Type B pancreatic cell (in vitro differentiated cells): ENCODE measurements around the gene BNC2. TPM values are rescaled to one million over a fixed set of nuclear protein-coding genes. Genes with fewer than 3 reads are reported as not detected.

ENCODE experiments used
- DNase-seq: peaks from one replicate; pipeline ENCODE4 v3.0.0; 2021; ENCODE audit warnings: mixed read lengths; ENCODE audit not compliant: unreplicated experiment; ENCODE audit errors: extremely low spot score
- H3K27ac Mint-ChIP-seq: 2 replicates; pipeline ENCODE4 v1.8.0; 2021; ENCODE audit warnings: mild to moderate bottlenecking, mixed read lengths
- H3K27me3 Mint-ChIP-seq: 2 replicates; pipeline ENCODE4 v1.8.0; 2021; ENCODE audit warnings: mixed read lengths
- H3K36me3 Mint-ChIP-seq: 2 replicates; pipeline ENCODE4 v1.8.0; 2021; ENCODE audit warnings: mixed read lengths
- H3K4me1 Mint-ChIP-seq: one replicate; pipeline ENCODE4 v1.8.0; 2021; ENCODE audit warnings: mixed read lengths; ENCODE audit not compliant: unreplicated experiment
- H3K4me3 Mint-ChIP-seq: 2 replicates; pipeline ENCODE4 v1.8.0; 2021; ENCODE audit warnings: mild to moderate bottlenecking, mixed read lengths
- H3K9me3 Mint-ChIP-seq: 2 replicates; pipeline ENCODE4 v1.8.0; 2021; ENCODE audit warnings: mixed read lengths
- CTCF ChIP-seq: fragments of 200-600 bp; sonication (generic); conservative IDR thresholded peaks from 2 replicates; pipeline ENCODE4 v1.5.0; 2021; ENCODE audit warnings: antibody characterized with exemption, mild to moderate bottlenecking
- total RNA-seq: library from RNA; stranded (reverse); gene quantifications from 2 replicates; pipeline ENCODE4 v1.2.1, GENCODE V29; 2021; ENCODE audit warnings: low replicate concordance

Gene BNC2
- total RNA-seq, 1 donor from 2014 or later, result 80.9 TPM

- DNase-seq, result no peak
- peak overlapping the region; percentile 52 for H3K4me3 Mint-ChIP-seq
- TF ChIP-seq CTCF, result no peak
- peaks cover 6% of the 10 kb centered on the region for H3K27me3 Mint-ChIP-seq
- no peaks in the 10 kb centered on the region for H3K36me3 Mint-ChIP-seq
- peak overlapping the region; percentile 82 for H3K27ac Mint-ChIP-seq
- H3K9me3 Mint-ChIP-seq, result peaks cover 9% of the 10 kb centered on the region
- H3K4me1 Mint-ChIP-seq, result peaks cover 28% of the 10 kb centered on the region
Observed at GRCh38 chr9:16521868-16522411, 348.5 kb downstream of the BNC2 start.

GRCh38 chr9:16519001-16519400 lies 351.5 kb downstream of the BNC2 start:
- TF ChIP-seq CTCF, result no peak
- DNase-seq, result no peak
- H3K9me3 Mint-ChIP-seq, result peaks cover 9% of the 10 kb centered on the region
- H3K27me3 Mint-ChIP-seq, result peaks cover 6% of the 10 kb centered on the region
- H3K4me3 Mint-ChIP-seq, result no peak overlapping the region
- no peaks in the 10 kb centered on the region for H3K36me3 Mint-ChIP-seq
- H3K4me1 Mint-ChIP-seq, result peaks cover 45% of the 10 kb centered on the region
- no peak overlapping the region for H3K27ac Mint-ChIP-seq

- Mint-ChIP-seq H3K27ac (no peak overlapping the region), H3K27me3 (peaks cover 2% of the 10 kb centered on the region), H3K4me1 (peaks cover 36% of the 10 kb centered on the region), H3K36me3 (no peaks in the 10 kb centered on the region), H3K4me3 (no peak overlapping the region), H3K9me3 (no peaks in the 10 kb centered on the region)
- TF ChIP-seq CTCF, result no peak
- DNase-seq, result no peak
Observed at GRCh38 chr9:16516891-16517290, 353.6 kb downstream of the BNC2 start.

GRCh38 chr9:16515879-16516301 lies 354.6 kb downstream of the BNC2 start:
- Mint-ChIP-seq H3K36me3 (no peaks in the 10 kb centered on the region), H3K27me3 (no peaks in the 10 kb centered on the region), H3K27ac (peak overlapping the region; percentile 71), H3K4me1 (peaks cover 30% of the 10 kb centered on the region), H3K4me3 (peak overlapping the region; percentile 60), H3K9me3 (no peaks in the 10 kb centered on the region)
- no peak for TF ChIP-seq CTCF
- no peak for DNase-seq

- peak overlapping the region; percentile 71 for H3K27ac Mint-ChIP-seq
- TF ChIP-seq CTCF, result no peak
- DNase-seq, result no peak
- H3K36me3 Mint-ChIP-seq, result no peaks in the 10 kb centered on the region
- no peaks in the 10 kb centered on the region for H3K27me3 Mint-ChIP-seq
- H3K4me3 Mint-ChIP-seq, result peak overlapping the region; percentile 77
- no peaks in the 10 kb centered on the region for H3K9me3 Mint-ChIP-seq
- H3K4me1 Mint-ChIP-seq, result peaks cover 34% of the 10 kb centered on the region
Observed at GRCh38 chr9:16515207-16515606, 355.3 kb downstream of the BNC2 start.

GRCh38 chr9:16514131-16514530 lies 356.3 kb downstream of the BNC2 start:
- Mint-ChIP-seq H3K4me3 (no peak overlapping the region), H3K27ac (no peak overlapping the region), H3K9me3 (no peaks in the 10 kb centered on the region), H3K27me3 (no peaks in the 10 kb centered on the region), H3K36me3 (peaks cover under 1% of the 10 kb centered on the region), H3K4me1 (peaks cover 39% of the 10 kb centered on the region)
- DNase-seq, result no peak
- TF ChIP-seq CTCF, result no peak
